H1 (cell line): ENCODE results near the gene ASB16. TPM values are rescaled to one million over a fixed set of nuclear protein-coding genes. Genes with fewer than 3 reads are reported as not detected.

ENCODE experiments used
- HDAC6 ChIP-seq: IDR thresholded peaks from one replicate; pipeline ENCODE4 v1.7.1; 2012; ENCODE audit warnings: low read depth, mild to moderate bottlenecking, inconsistent platforms, low read length, moderate library complexity
- polyA plus RNA-seq, 7 experiments: library from polyadenylated mRNA; depleted of rRNA in 3 of 7; stranded (reverse) in 5 of 7; unstranded in 2 of 7; fragments of >200 nt in 5 of 7; fragments of 200-250 nt in 2 of 7; gene quantifications; 1 replicate in 5 of 7; 2 replicates in 1 of 7; 4 replicates in 1 of 7; pipeline versions ENCODE4 v1.2.1 to v1.2.3, GENCODE V29; 2011 to 2013; ENCODE audit warnings: missing spikeins in 2 of 7, mixed read lengths in 2 of 7
- total RNA-seq: library from RNA; stranded (reverse); fragmentation: NEBNext Ultra II Directional; extraction: Animal tissue kit (Norgen Biotek cat#: 25700); gene quantifications from 2 replicates; pipeline ENCODE4 v1.2.1, GENCODE V29; 2021

Gene ASB16
- total and polyA plus RNA-seq, 2 of the 8 experiments (the other 6 are each of a cell fraction or from before 2014, with no cell fraction given): 0.05 TPM; not detected in 1

- no peak for TF ChIP-seq HDAC6
- TF ChIP-seq, all 59 proteins: peak for 0
These were observed 26.6 kb downstream of the ASB16 start (continued) for GRCh38 chr17:44197107-44197506.
